HG03571 (cell line): ENCODE measurements around the gene NOL11.
"Not testable (repeated sequence)": the region's sequence is repeated elsewhere in the genome, so short reads cannot be mapped to it uniquely, and the experiment has no call there.

Experiments
- ATAC-seq: cut with Tn5 transposase; IDR thresholded peaks from one replicate; pipeline ENCODE4 v1.9.1; 2021; ENCODE audit not compliant: unreplicated experiment

NOL11 gene

GRCh38 chr17:67752160-67752559, 34.4 kb downstream of the NOL11 start:
- ATAC-seq, result not testable (repeated sequence)

DNA sequence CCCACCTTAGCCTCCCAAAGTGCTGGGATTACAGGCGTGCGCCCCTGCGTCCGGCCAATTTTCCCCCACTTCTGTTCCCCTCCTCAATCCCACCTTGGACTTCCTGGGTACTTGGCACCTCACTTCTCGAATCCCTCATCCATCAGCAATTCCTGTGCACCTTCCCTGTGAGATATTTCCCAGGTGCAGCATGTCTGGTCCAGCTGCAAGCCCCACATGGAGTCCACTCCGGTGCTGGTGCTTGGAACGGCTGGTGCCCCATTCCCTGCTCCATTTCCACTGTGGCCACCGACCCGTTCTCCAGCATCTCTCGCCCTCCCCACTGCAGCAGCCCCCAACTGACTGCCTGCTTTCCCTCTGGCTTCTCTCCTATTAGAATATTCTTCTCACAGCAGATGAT, 35.3 kb downstream of the NOL11 start:
- ATAC-seq, result no peak

GRCh38 chr17:67754001-67754400, 36.3 kb downstream of the NOL11 start:
- ATAC-seq, result no peak

DNA sequence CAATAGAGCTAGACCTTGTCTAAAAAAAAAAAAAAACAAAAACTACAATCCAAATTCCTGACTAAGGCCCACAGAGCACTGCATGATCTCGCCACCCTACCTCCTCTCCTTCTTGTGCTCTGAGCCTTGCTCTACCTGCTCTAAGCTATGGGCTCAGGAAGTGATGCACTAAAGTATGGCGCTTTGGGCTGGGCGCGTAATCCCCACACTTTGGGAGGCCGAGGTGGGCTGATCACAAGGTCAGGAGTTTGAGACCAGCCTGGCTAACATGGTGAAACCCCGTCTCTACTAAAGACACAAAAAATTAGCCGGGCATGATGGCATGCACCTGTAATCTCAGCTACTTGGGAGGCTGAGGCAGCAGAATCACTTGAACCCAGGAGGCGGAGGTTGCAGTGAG, 37.0 kb downstream of the NOL11 start:
- ATAC-seq, result not testable (repeated sequence)

GRCh38 chr17:67756766-67757165, 39.0 kb downstream of the NOL11 start:
- ATAC-seq, result not testable (repeated sequence)

DNA sequence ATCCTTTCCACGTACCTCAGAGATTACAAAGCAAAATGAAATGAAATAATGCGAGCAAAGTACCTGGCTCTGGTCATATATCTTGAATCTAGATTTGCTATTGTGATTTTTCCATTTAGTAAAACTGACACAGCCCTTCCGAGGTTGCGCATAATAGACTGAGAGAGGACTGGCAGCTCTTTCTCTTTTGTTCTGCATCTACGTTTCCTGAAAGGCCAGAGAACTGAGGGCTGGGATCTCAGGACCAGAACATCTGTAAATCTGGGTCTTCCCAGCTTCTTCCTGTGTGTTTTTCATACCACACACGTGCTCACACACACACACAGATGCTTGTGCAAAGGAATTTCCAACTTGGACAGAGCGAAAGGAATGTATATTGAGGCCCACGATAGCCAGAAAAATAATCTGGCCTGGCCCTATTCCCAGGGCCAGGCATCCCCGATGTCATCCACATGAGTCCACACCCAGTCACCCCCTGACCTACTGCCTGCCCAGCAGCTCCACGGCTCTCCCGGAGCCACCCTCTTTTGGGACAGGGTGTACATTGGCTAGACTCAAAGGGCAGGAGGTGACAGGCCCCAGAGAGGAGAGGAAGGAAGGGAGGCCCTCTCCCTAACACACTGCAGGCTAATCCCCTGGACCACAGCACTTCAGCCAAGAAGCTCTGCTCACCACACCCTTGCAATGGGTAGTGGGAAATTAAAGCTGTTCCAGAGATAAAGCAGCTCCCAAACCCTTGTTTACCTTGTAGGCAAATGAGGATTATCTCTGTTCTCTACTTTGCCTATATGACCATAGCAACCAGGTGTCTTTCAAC, 41.8 kb downstream of the NOL11 start:
- no peak for ATAC-seq

DNA sequence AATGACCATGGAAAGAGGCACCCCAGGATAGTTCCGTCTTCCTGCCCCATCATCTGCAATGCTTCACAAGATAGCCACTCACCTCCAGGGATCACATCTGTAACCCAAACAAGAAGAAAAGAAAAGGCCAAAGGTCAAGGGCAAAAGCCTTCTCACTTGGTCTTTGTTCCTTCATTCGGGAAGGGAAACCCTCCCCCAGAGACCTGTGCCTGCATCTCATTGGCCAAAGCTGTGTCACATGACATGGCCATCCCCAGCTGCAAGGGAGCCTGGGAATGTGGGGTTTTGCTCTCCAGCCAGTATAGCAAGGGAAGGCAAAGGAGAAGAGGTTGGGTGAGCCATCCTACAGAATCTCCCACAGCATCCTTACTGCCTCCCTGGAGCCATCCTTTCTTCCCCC, 47.9 kb downstream of the NOL11 start:
- ATAC-seq, result no peak

DNA sequence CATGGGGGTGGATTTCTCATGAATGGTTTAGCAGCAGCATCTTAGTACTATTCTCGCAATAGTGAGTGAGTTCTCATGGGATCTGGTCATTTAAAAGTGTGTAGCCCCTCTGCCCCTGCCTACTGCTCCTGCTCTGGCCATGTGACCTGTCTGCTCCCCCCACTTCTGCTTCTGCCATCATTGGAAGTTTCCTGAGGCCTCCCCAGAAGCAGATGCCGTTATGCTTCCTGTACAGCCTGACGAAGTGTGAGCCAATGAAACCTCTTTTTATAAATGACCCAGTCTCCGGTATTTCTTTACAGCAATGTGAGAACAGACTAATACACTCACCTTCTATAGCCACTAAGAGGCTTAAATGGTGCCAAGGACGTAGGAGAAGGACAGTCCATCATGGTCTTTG, 51.5 kb downstream of the NOL11 start:
- no peak for ATAC-seq

- ATAC-seq, result no peak
Measured at GRCh38 chr17:67770539-67770938, 52.8 kb downstream of the NOL11 start.

DNA sequence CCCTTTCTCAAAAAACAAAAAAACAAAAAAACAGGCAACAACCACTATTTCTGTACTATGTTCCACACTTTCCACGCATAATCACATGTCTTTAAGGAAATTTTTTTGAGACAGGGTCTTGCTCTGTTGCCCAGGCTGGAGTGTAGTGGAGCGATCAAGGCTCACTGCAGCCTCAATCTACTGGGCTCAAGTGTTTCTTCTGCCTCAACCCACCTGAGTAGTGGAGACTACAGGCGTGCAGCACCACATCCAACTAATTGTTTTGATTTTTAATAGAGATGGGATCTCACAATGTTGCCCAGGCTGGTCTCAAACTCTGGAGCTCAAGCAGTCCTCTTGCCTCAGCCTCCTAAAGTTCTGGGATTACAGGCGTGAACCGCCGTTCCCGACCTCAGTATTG, 54.9 kb downstream of the NOL11 start:
- no peak for ATAC-seq

DNA sequence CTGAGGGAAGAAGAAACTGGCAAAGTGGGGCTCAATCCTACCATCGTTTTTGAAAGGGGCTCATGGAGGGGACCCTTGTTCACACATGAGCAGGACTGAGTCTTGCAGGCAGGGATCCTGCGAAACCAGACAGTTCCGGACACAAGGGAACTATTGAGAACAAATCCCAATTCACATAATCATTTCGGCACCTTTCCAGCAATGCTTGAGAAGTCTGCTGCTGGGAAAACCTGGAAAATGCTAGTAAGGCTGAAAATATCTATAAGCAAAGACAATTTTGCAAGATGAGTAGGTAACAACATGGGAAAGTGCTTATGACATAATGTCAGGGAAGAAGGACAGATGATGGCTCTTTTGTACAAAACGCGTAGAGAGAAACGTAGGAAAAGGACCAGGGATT, 55.5 kb downstream of the NOL11 start:
- ATAC-seq, result no peak

- ATAC-seq, result no peak
Measured at GRCh38 chr17:67779098-67779672, 61.4 kb downstream of the NOL11 start.

GRCh38 chr17:67784364-67785121, 66.8 kb downstream of the NOL11 start:
- no peak for ATAC-seq

- ATAC-seq, result no peak
Measured at GRCh38 chr17:67785122-67785477, 67.4 kb downstream of the NOL11 start.

DNA sequence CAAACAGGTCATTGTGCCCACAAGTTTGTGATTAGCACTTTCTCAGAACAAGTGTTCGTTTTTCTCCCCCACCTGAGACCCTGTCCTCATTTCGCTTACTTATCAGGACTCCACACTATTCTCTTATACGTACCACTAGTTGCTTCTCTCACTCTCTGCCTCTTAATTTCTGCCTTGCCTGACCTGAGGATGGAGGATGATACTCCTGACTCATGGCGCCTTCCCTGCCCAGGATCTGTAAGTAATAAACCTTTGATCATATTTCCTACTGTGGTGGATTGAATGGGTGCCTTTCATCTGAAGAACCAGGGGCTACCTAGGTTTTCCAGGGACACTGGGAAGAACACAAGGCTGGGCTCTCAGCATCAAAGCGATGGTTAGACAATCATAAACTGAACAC, 67.8 kb downstream of the NOL11 start:
- ATAC-seq, result no peak
